SK-N-SH (cell line): ENCODE results near the gene PPP5C. TPM values are rescaled to one million over a fixed set of nuclear protein-coding genes. Genes with fewer than 3 reads are reported as not detected.
"Not testable (repeated sequence)": the region's sequence is repeated elsewhere in the genome, so short reads cannot be mapped to it uniquely, and the experiment has no call there.

Experiments used
- CTCF ChIA-PET: fragments of 300-600, 350-600 bp; formaldehyde crosslinking; extraction: SDS; loops from one replicate; lab custom pipeline; 2021; lab: Yijun Ruan, JAX
- POLR2A ChIA-PET: fragments of 350-600 bp; sonication (Branson Sonifier 250); formaldehyde crosslinking; extraction: SDS; loops from one replicate; lab custom pipeline; 2020; ENCODE audit warnings: antibody characterized with exemption, inconsistent platforms; lab: Yijun Ruan, JAX
- DNase-seq: peaks from one replicate; pipeline ENCODE4 v3.0.0; 2012
- H2AFZ ChIP-seq: fragments of 200-600 bp; sonication (generic); 2 replicates; pipeline ENCODE4 v1.8.1; 2016; ENCODE audit warnings: antibody characterized with exemption, mild to moderate bottlenecking, low read depth
- H3F3A ChIP-seq: fragments of 200-600 bp; sonication (generic); replicated peaks from 2 replicates; pipeline ENCODE3; 2016; ENCODE audit warnings: antibody characterized with exemption, mild to moderate bottlenecking; ENCODE audit not compliant: insufficient read depth
- H3K27ac ChIP-seq, 2 experiments: fragments of 200-500 bp in 1 of 2; fragments of 200-600 bp in 1 of 2; sonication (Bioruptor generic) in 1 of 2; sonication (generic), shearing (Covaris generic) in 1 of 2; 2 replicates each; pipeline versions ENCODE4 v1.5.1 to v1.6.1; 2014 to 2016; ENCODE audit warnings: low read depth in 2 of 2, inconsistent platforms in 1 of 2, low read length in 1 of 2, mild to moderate bottlenecking in 1 of 2, mixed read lengths in 1 of 2
- H3K27me3 ChIP-seq: fragments of 200-600 bp; sonication (generic), shearing (Covaris generic); 2 replicates; pipeline ENCODE4 v1.6.1; 2016; ENCODE audit warnings: mixed run types; ENCODE audit not compliant: insufficient read depth
- H3K36me3 ChIP-seq, 2 experiments: fragments of 200-500 bp in 1 of 2; fragments of 200-600 bp in 1 of 2; sonication (Bioruptor generic) in 1 of 2; sonication (generic) in 1 of 2; replicated peaks in 1 of 2; 2 replicates each; pipeline versions ENCODE3 to v1.5.1; 2014 to 2016; ENCODE audit warnings: low read length in 1 of 2, mild to moderate bottlenecking in 1 of 2; ENCODE audit not compliant: insufficient read depth in 2 of 2, control insufficient read depth in 1 of 2
- H3K4me1 ChIP-seq, 2 experiments: fragments of 200-500 bp in 1 of 2; fragments of 200-600 bp in 1 of 2; sonication (Bioruptor generic) in 1 of 2; sonication (generic), shearing (Covaris generic) in 1 of 2; 2 replicates each; pipeline versions ENCODE4 v1.5.1 to v1.6.1; 2014 to 2016; ENCODE audit warnings: low read depth in 1 of 2, low read length in 1 of 2, mixed run types in 1 of 2; ENCODE audit not compliant: insufficient read depth in 2 of 2, control insufficient read depth in 1 of 2
- H3K4me2 ChIP-seq: fragments of 200-600 bp; sonication (generic), shearing (Covaris generic); 2 replicates; pipeline ENCODE4 v1.6.1; 2017; ENCODE audit warnings: mixed run types
- H3K4me3 ChIP-seq, 2 experiments: fragments of 200-500 bp in 1 of 2; fragments of 200-600 bp in 1 of 2; sonication (Bioruptor generic) in 1 of 2; sonication (generic), shearing (Covaris generic) in 1 of 2; 2 replicates each; pipeline versions ENCODE4 v1.5.1 to v1.8.1; 2014 to 2016; ENCODE audit warnings: low read depth in 2 of 2, inconsistent platforms in 1 of 2, low read length in 1 of 2, mild to moderate bottlenecking in 1 of 2, mixed read lengths in 1 of 2, moderate library complexity in 1 of 2
- H3K79me2 ChIP-seq: fragments of 200-600 bp; sonication (generic); 2 replicates; pipeline ENCODE4 v1.8.1; 2017; ENCODE audit warnings: mild to moderate bottlenecking; ENCODE audit not compliant: insufficient read depth
- H3K9ac ChIP-seq: fragments of 200-600 bp; sonication (generic); 2 replicates; pipeline ENCODE4 v1.6.1; 2017; ENCODE audit warnings: mixed run types
- H3K9me2 ChIP-seq: fragments of 200-600 bp; sonication (generic); 2 replicates; pipeline ENCODE4 v1.6.1; 2017; ENCODE audit warnings: mixed run types
- H3K9me3 ChIP-seq: fragments of 200-600 bp; sonication (generic); 2 replicates; pipeline ENCODE4 v1.6.1; 2017; ENCODE audit warnings: mixed run types, mild to moderate bottlenecking, moderate library complexity
- H4K20me1 ChIP-seq: fragments of 200-600 bp; sonication (generic); 2 replicates; pipeline ENCODE4 v1.6.1; 2017; ENCODE audit warnings: mild to moderate bottlenecking, mixed run types; ENCODE audit not compliant: insufficient read depth
- FOXM1 ChIP-seq: IDR thresholded peaks from 2 replicates; pipeline ENCODE4 v1.4.0; 2012; ENCODE audit warnings: low read depth, mild to moderate bottlenecking
- JUND ChIP-seq: IDR thresholded peaks from 2 replicates; pipeline ENCODE4 v1.4.0; 2012
- SMC3 ChIP-seq: IDR thresholded peaks from 2 replicates; pipeline ENCODE4 v1.6.1; 2012; ENCODE audit warnings: low read depth, low read length, improper control_type of control experiment
- USF1 ChIP-seq: IDR thresholded peaks from 2 replicates; pipeline ENCODE4 v1.4.0; 2012; ENCODE audit warnings: low read depth, borderline replicate concordance
- YY1 ChIP-seq: IDR thresholded peaks from 2 replicates; pipeline ENCODE4 v1.4.0; 2012; ENCODE audit warnings: low read depth, mild to moderate bottlenecking
- ZBTB33 ChIP-seq: IDR thresholded peaks from 2 replicates; pipeline ENCODE4 v1.4.0; 2012; ENCODE audit warnings: low read depth, borderline replicate concordance
- WGBS: methylation state at CpG from one replicate; pipeline ENCODE4 v1.1.6; 2017; ENCODE audit warnings: low lambda C conversion rate; 5-methylcytosine and 5-hydroxymethylcytosine counted together
- polyA plus RNA-seq, 3 experiments: library from polyadenylated mRNA; depleted of rRNA; stranded (reverse); fragments of >200 nt; gene quantifications; 2 replicates each; pipeline ENCODE4 v1.2.3, GENCODE V29; 2012
- TF ChIP-seq, protein P1 (sequence below): IDR thresholded peaks from 2 replicates; pipeline ENCODE4 v1.4.0; 2012; ENCODE audit warnings: low read depth
- TF ChIP-seq, protein P2 (sequence below): fragments of 200-600 bp; sonication (generic); IDR thresholded peaks from 2 replicates; pipeline ENCODE4 v1.6.1; 2017; ENCODE audit warnings: antibody characterized with exemption, mild to moderate bottlenecking, moderate library complexity

The PPP5C gene
- polyA plus RNA-seq, 1 of the 3 experiments (the other 2 are of a cell fraction): 162 TPM

GRCh38 chr19:46394402-46394797 is 47.5 kb downstream of the PPP5C start:
- no peak overlapping the region for H2AFZ ChIP-seq
- H3F3A ChIP-seq: peaks cover 3% of the 10 kb centered on the region
- H3K27ac ChIP-seq: no peak overlapping the region
- H3K4me1 ChIP-seq: no peaks in the 10 kb centered on the region
- H3K79me2 ChIP-seq: no peaks in the 10 kb centered on the region
- H3K4me2 ChIP-seq: no peak overlapping the region
- ChIA-PET POLR2A (no interaction called here), CTCF (interaction anchor here (0.9 to 14.4 kb wide), 19 partner anchors 9 to 149 kb away, joined by 3 to 463 read pairs (median 10); partner anchors contain the start of genes PNMA8A and PNMA8B)
- no peaks in the 10 kb centered on the region for H3K9me3 ChIP-seq
- H3K36me3 ChIP-seq: peaks cover 8 to 18% of the 10 kb centered on the region in 2 experiments
- H4K20me1 ChIP-seq: no peaks in the 10 kb centered on the region
- no peak for DNase-seq
- 78% methylated on average over 5 of the region's 5 CpGs for WGBS
- TF ChIP-seq, protein P1, sequence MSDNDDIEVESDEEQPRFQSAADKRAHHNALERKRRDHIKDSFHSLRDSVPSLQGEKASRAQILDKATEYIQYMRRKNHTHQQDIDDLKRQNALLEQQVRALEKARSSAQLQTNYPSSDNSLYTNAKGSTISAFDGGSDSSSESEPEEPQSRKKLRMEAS: no peak
- TF ChIP-seq JUND (no peak), ZBTB33 (no peak), USF1 (no peak), YY1 (no peak), SMC3 (no peak), FOXM1 (no peak)
- TF ChIP-seq, protein P2, sequence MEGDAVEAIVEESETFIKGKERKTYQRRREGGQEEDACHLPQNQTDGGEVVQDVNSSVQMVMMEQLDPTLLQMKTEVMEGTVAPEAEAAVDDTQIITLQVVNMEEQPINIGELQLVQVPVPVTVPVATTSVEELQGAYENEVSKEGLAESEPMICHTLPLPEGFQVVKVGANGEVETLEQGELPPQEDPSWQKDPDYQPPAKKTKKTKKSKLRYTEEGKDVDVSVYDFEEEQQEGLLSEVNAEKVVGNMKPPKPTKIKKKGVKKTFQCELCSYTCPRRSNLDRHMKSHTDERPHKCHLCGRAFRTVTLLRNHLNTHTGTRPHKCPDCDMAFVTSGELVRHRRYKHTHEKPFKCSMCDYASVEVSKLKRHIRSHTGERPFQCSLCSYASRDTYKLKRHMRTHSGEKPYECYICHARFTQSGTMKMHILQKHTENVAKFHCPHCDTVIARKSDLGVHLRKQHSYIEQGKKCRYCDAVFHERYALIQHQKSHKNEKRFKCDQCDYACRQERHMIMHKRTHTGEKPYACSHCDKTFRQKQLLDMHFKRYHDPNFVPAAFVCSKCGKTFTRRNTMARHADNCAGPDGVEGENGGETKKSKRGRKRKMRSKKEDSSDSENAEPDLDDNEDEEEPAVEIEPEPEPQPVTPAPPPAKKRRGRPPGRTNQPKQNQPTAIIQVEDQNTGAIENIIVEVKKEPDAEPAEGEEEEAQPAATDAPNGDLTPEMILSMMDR: no peak
- no peak overlapping the region for H3K4me3 ChIP-seq
- no peaks in the 10 kb centered on the region for H3K27me3 ChIP-seq
- H3K9ac ChIP-seq: no peak overlapping the region
- H3K9me2 ChIP-seq: no peaks in the 10 kb centered on the region

- WGBS: 87% methylated on average over 14 of the region's 14 CpGs
- H3K79me2 ChIP-seq, H3K27ac ChIP-seq, H4K20me1 ChIP-seq, H3K9ac ChIP-seq, H3K4me2 ChIP-seq, H3F3A ChIP-seq, H3K27me3 ChIP-seq, H3K4me3 ChIP-seq, H3K9me2 ChIP-seq, H3K36me3 ChIP-seq, H3K9me3 ChIP-seq, POLR2A ChIA-PET, DNase-seq, H2AFZ ChIP-seq, H3K4me1 ChIP-seq: not testable (repeated sequence)
- CTCF ChIA-PET: interaction anchor here (0.9 to 14.4 kb wide), 3 partner anchors 83 to 116 kb away, joined by 3 to 463 read pairs (median 134); partner anchors contain the start of gene PNMA8A
These were observed 51.1 kb downstream of the PPP5C start for GRCh38 chr19:46397801-46398479.
